ENCODE data around the gene PRR7.

The PRR7 gene

DNA sequence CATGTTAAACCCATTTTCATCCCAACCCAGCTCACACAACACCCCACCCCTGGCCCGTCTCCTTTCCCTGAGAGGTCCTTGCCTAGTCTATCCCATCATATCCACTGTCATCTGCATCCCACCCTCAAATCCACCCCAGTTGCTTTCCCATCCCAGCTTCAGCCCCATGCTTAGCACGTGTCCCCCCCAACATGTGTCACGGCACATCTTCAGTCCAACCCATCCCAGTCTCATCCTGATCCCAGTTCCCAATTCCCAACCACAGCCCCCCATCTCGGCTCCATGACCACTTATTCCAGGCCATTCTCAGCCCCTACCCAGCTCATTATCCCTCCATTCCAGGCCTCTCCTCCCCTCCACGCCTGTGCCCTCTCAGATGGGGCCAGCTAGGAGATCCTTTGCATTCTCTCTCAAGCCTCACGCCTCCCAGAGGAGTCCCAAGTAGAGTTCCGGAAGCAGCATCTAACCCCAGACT, 27.4 kb downstream of the PRR7 start:
- TF ChIP-seq, protein P1, sequence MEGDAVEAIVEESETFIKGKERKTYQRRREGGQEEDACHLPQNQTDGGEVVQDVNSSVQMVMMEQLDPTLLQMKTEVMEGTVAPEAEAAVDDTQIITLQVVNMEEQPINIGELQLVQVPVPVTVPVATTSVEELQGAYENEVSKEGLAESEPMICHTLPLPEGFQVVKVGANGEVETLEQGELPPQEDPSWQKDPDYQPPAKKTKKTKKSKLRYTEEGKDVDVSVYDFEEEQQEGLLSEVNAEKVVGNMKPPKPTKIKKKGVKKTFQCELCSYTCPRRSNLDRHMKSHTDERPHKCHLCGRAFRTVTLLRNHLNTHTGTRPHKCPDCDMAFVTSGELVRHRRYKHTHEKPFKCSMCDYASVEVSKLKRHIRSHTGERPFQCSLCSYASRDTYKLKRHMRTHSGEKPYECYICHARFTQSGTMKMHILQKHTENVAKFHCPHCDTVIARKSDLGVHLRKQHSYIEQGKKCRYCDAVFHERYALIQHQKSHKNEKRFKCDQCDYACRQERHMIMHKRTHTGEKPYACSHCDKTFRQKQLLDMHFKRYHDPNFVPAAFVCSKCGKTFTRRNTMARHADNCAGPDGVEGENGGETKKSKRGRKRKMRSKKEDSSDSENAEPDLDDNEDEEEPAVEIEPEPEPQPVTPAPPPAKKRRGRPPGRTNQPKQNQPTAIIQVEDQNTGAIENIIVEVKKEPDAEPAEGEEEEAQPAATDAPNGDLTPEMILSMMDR (IDR thresholded peaks at IDR 0.05; ENCODE audit: low read depth, low read length): no peak
- DNase-seq (ENCODE audit: low read depth, low spot score): no peak
- no peak overlapping the region for H3K4me3 ChIP-seq (ENCODE audit: low read depth, low read length)
- in situ Hi-C loops (cut with HindIII; ENCODE audit: low sequenced_read_pairs): no loop called here

DNA sequence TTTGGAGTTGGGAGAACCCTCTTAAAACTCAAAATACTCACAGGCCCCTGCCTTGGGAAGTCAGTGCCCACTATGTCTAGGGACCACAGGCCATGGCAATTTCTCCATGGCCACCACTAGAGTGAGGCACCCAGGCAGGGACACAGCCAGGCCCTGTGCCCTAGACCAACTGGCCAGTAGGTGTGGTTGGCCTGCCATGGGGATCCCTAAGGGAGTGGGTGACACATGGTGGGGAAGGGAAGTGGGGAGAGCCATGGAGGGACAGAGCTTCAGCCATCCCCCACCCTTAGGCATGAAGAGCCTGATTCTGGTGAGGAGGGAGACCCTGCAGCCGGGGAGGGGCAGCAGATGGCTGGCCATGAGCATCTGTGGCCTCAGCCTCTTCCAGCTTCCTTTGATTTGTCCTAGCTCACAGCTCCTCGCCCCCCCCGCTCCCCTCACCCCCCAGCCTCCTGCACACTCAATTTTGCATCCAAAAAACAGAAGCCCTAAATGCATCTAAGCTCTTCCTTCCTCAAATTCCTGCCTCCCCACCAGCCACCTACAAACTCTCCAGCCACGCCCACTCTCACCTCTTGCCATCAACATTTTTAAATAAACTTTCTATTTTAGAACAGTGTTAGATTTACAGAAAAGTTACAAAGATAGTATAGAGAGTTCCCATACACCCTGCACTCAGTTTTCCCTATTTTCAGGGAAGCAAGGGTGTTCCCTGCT, 28.4 kb downstream of the PRR7 start:
- in situ Hi-C loops (cut with HindIII; ENCODE audit: low sequenced_read_pairs): no loop called here
- no peak overlapping the region for H3K4me3 ChIP-seq (ENCODE audit: low read depth, low read length)
- DNase-seq (ENCODE audit: low read depth, low spot score): no peak
- TF ChIP-seq, protein P1 (IDR thresholded peaks at IDR 0.05; ENCODE audit: low read depth, low read length): no peak

DNA sequence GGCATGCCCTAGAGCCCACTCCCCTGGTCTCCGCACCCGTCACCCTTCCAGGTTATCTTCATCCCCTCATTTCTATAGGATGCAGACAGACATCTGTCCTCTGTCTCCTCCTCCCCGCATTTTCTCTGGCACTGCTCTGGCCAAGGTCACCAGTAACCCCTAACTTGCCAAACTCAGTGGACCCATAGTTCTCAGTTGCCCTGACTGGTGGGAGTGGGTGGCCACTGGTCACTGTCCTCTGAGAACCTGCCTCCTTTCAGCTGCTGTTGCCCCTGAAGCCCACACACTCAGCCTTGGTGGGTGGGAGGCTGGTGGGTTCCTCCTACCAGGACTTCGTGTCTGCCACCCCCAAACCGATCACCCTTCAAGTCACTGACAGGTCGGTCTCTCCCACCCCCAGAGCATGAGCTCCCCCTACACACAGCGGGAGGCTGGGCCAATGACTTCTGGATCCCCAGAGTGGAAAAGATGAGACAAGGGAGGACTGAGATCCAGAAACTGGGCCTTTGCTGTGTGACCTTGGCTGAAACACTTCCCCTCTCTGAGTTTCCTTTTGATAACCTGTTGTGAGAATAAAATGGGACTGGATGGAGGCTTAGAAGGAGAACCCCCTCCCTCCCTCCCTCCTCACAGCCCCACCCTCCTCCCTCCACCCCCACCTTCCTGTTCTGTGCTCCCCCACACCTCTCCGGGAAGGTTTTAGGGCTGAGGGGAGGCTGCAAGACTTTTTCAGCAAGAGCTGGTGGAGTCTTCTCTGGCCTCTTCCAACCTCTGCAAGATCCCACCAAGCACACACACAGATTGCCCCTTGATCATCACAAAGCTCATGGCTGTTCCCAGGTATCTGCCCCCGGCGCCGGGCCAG, 29.2 kb downstream of the PRR7 start:
- H3K4me3 ChIP-seq (ENCODE audit: low read depth, low read length): no peak overlapping the region
- in situ Hi-C loops (cut with HindIII; ENCODE audit: low sequenced_read_pairs): no loop called here
- TF ChIP-seq, protein P1 (IDR thresholded peaks at IDR 0.05; ENCODE audit: low read depth, low read length): no peak
- no peak for DNase-seq (ENCODE audit: low read depth, low spot score)

DNA sequence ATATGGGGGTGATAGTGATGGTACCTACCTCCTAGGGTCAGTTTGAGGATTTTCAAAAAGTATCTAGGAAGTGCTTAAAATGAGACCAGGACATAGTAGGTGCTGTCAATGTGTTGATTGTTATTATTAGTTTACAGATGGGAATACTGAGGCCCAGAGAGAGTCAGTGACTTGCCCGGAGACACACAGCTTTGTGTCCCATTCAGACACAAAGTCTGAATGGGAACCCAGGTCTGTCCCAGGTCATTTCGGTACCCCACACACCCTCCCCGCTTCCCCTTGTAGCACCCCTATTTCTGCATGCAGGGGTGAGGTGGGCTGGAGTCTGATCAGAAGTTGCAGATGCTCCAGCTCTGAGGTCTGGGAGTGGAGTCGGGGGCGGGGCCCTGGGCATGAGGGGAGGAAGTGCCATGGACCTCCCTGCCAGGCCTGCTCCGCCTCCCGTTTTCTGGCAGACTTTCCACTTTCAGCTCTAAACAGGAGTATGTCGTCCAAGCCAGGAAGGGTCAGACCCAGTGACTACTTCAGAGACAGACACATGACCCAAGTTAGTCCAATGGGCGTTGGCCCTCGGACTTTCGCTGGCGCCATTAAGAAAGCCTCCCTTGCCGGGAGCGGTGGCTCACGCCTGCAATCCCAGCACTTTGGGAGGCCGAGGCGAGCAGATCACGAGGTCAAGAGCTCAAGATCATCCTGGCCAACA, 30.1 kb downstream of the PRR7 start:
- TF ChIP-seq, protein P1 (IDR thresholded peaks at IDR 0.05; ENCODE audit: low read depth, low read length): no peak
- DNase-seq (ENCODE audit: low read depth, low spot score): peak; percentile 56
- in situ Hi-C loops (cut with HindIII; ENCODE audit: low sequenced_read_pairs): no loop called here
- H3K4me3 ChIP-seq (ENCODE audit: low read depth, low read length): no peak overlapping the region

DNA sequence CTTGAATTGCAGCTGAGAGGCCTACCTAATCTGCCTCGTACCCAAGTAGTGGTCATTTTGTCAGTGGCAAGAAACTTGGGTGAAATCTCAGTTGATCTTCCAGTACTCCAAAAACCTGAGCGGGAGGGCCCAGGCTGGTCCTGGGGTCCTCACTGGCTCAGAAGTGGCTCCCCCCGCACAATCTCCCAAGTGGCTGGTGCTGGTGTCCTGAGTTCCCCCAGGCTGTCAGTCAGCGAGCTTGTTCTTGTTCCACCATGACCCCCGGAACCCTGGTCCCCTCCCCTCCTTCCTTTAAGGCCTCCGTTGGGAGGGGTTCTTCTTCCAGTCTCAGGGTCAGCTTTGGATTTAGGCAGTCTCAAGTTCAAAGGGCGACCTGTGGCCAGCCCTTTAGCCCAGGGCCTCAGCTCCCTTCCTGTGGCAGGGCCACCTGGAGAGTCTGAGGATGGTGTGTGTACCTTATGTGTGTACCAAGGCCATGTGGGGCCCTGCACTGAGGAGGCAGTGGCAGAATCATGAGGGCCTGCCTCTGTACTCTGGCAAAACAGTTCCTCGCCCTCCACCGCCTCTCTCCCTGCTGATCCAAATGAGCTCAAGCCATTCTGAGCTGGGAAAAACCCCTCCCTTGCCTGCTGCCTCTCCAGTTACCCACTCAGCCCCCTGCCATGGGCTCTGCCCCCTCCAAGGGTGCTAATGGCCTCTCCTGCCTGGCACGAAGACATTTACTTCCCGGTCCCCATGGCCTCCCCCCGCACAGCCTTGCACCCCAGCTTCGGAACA, 31.3 kb downstream of the PRR7 start:
- DNase-seq (ENCODE audit: low read depth, low spot score): peak; percentile 31
- TF ChIP-seq, protein P1 (IDR thresholded peaks at IDR 0.05; ENCODE audit: low read depth, low read length): no peak
- in situ Hi-C loops (cut with HindIII; ENCODE audit: low sequenced_read_pairs): no loop called here
- H3K4me3 ChIP-seq (ENCODE audit: low read depth, low read length): no peak overlapping the region

Data from astrocyte of the spinal cord (primary cell).